Measurements from ENCODE around the gene CFAP74. TPM values are rescaled to one million over a fixed set of nuclear protein-coding genes. Genes with fewer than 3 reads are reported as not detected.

Gene CFAP74
- total and polyA plus RNA-seq, 2 of the 13 experiments (the other 11 are each of a cell fraction or from before 2014, with no cell fraction given): 0.27 to 0.62 TPM

- TF ChIP-seq RORA (CRISPR knock-in tag; IDR thresholded peaks at IDR 0.05) (no peak), TOPORS (CRISPR knock-in tag; IDR thresholded peaks at IDR 0.05) (no peak), ZMYM4 (CRISPR knock-in tag; IDR thresholded peaks at IDR 0.05) (no peak), SOX6 (IDR thresholded peaks at IDR 0.05) (no peak), SOX6 (CRISPR knock-in tag; IDR thresholded peaks at IDR 0.05) (no peak), ZNF761 (CRISPR knock-in tag; conservative IDR thresholded peaks at IDR 0.05) (no peak), PHF20 (CRISPR knock-in tag; IDR thresholded peaks at IDR 0.05) (no peak)
Measured at GRCh38 chr1:2027961-2028583, 24.5 kb upstream of the CFAP74 start (continued).

GRCh38 chr1:2025491-2025981 is 21.9 kb upstream of the CFAP74 start:
- no peak for FAIRE-seq
- Histone ChIP-seq H3K79me2 (ENCODE audit: insufficient read depth, low read length) (no peaks in the 10 kb centered on the region), H3K4me2 (ENCODE audit: low read depth, low read length) (no peak overlapping the region), H3K9me3 (ENCODE audit: low read length) (no peaks in the 10 kb centered on the region), H3K36me3 (replicated peaks in 1 of 2; ENCODE audit: control insufficient read depth in 1 of 2, insufficient read depth in 2 of 2, low read length in 2 of 2) (no peaks in the 10 kb centered on the region), H3K4me3 (replicated peaks in 1 of 3; ENCODE audit: insufficient read depth in 1 of 3, low read depth in 2 of 3, low read length in 3 of 3) (no peak overlapping the region), H3K27me3 (ENCODE audit: control insufficient read depth in 1 of 2, insufficient read depth in 2 of 2, low read length in 2 of 2) (peaks cover 22 to 90% of the 10 kb centered on the region in 2 experiments), H4K20me1 (ENCODE audit: insufficient read depth, low read length) (0 out of 2 replicates have a peak, but pooled peaks cover 4% of the 10 kb centered on the region), H3K4me1 (ENCODE audit: insufficient read depth, low read length) (peaks cover 13% of the 10 kb centered on the region; the same call in 1 of the 2 replicates), H2AFZ (ENCODE audit: low read length) (no peak overlapping the region), H3K9ac (ENCODE audit: insufficient read depth, low read depth, low read length) (no peak overlapping the region), H3K27ac (ENCODE audit: extremely low read length, insufficient read depth, low read length) (no peak overlapping the region)
- in situ Hi-C loops (cut with HindIII; ENCODE audit: extremely low pct_ligation_motif_present, low pct_unique_long_range_greater_than_20kb) (no loop called here), intact Hi-C loops (cut with micrococcal nuclease; ENCODE audit: unreplicated experiment) (no loop called here)
- ATAC-seq: no peak
- BruUV-seq (replicated peaks): no TSS peak
- 20% methylated on average over 13 of the region's 39 CpGs for WGBS (ENCODE audit: low lambda C conversion rate)
- DNase-seq (ENCODE audit: low spot score): no peak
- ChIA-PET POLR2A (no interaction called here), CTCF (ENCODE audit: low intra/inter-chr PET ratio, low total read pairs) (no interaction called here)
- TF ChIP-seq PHF21A (CRISPR knock-in tag; IDR thresholded peaks at IDR 0.05): no peak
- no peak for TF ChIP-seq TFDP2 (CRISPR knock-in tag; IDR thresholded peaks at IDR 0.05)
- TF ChIP-seq ZBTB38 (CRISPR knock-in tag; IDR thresholded peaks at IDR 0.05): no peak
- no peak for TF ChIP-seq NCOA2 (CRISPR knock-in tag; IDR thresholded peaks at IDR 0.05)
- no peak for TF ChIP-seq ZKSCAN8 (CRISPR knock-in tag; IDR thresholded peaks at IDR 0.05; ENCODE audit: borderline replicate concordance)
- TF ChIP-seq ARID2 (CRISPR knock-in tag; IDR thresholded peaks at IDR 0.05; ENCODE audit: borderline replicate concordance): no peak
- no peak for TF ChIP-seq BRF2 (CRISPR knock-in tag; IDR thresholded peaks at IDR 0.05)
- no peak for TF ChIP-seq SRSF9 (IDR thresholded peaks at IDR 0.05; ENCODE audit: borderline replicate concordance, insufficient read depth, low read depth, low read length, poor library complexity, severe bottlenecking)
- no peak for TF ChIP-seq KLF16 (CRISPR knock-in tag; IDR thresholded peaks at IDR 0.05)
- no peak for TF ChIP-seq ZNF652 (CRISPR knock-in tag; IDR thresholded peaks at IDR 0.05; ENCODE audit: borderline replicate concordance, low read depth)
- no peak for TF ChIP-seq ZMYM4 (CRISPR knock-in tag; IDR thresholded peaks at IDR 0.05)
- TF ChIP-seq ZNF234 (CRISPR knock-in tag; conservative IDR thresholded peaks at IDR 0.05): no peak

Data from HepG2 (cell line).